ENCODE results near the gene NT5C1B. TPM values are rescaled to one million over a fixed set of nuclear protein-coding genes. Genes with fewer than 3 reads are reported as not detected.

Gene NT5C1B
- total RNA-seq, 2 experiments from 2014 or later: not detected

Other genes with a start within 250 kb of the NT5C1B start
- gene RDH14, start 28.9 kb downstream of the NT5C1B start, total RNA-seq: 10 to 100 TPM; 16.1 to 18.3 TPM